ENCODE data around the gene DGKH.

- no peak for TF ChIP-seq CTCF (IDR thresholded peaks at IDR 0.05)
- no peak for TF ChIP-seq EZH2phosphoT487 (IDR thresholded peaks at IDR 0.05)
- no peak for TF ChIP-seq EZH2 (IDR thresholded peaks at IDR 0.05)
Measured at GRCh38 chr13:42270160-42270856, 221.9 kb downstream of the DGKH start.
